MCF 10A (cell line): ENCODE results near the gene WIF1. TPM values are rescaled to one million over a fixed set of nuclear protein-coding genes. Genes with fewer than 3 reads are reported as not detected.
A peak's percentile ranks its signal among the peaks of the same experiment; 100 is the strongest.

Experiments used
- Bru-seq: library from RNA; stranded (reverse); fragments of 400-500 nt; gene quantifications from one replicate; lab custom pipeline; 2021; lab: Mats Ljungman, UMichigan
- BruChase-seq, 2 experiments: library from RNA; stranded (reverse); fragments of 400-500 nt; gene quantifications; one replicate each; lab custom pipeline; 2021; lab: Mats Ljungman, UMichigan
- BruUV-seq: library from RNA; stranded (reverse); fragments of 400-500 nt; replicated peaks from 2 replicates; lab custom pipeline; 2021; lab: Mats Ljungman, UMichigan
- CTCF ChIA-PET: fragments of 300-600 bp; sonication (Branson Sonifier 250); formaldehyde crosslinking; extraction: SDS; loops from one replicate; lab custom pipeline; 2021; ENCODE audit warnings: antibody characterized with exemption, inconsistent platforms; lab: Yijun Ruan, JAX
- POLR2A ChIA-PET: fragments of 300-600, 350-650 bp; sonication (Branson Sonifier 250); formaldehyde crosslinking; extraction: SDS; loops from one replicate; lab custom pipeline; 2020; ENCODE audit warnings: antibody characterized with exemption, inconsistent platforms; lab: Yijun Ruan, JAX
- DNase-seq: peaks from one replicate; pipeline ENCODE4 v3.0.0-alpha.2; 2018; ENCODE audit not compliant: unreplicated experiment
- H3K27ac Mint-ChIP-seq: one replicate; pipeline ENCODE4 v1.8.0; 2022; ENCODE audit warnings: mild to moderate bottlenecking, low read depth, mixed read lengths; ENCODE audit not compliant: unreplicated experiment
- H3K27me3 Mint-ChIP-seq: one replicate; pipeline ENCODE4 v1.8.0; 2022; ENCODE audit warnings: mixed read lengths; ENCODE audit not compliant: insufficient read depth, unreplicated experiment
- H3K36me3 Mint-ChIP-seq: one replicate; pipeline ENCODE4 v1.8.0; 2022; ENCODE audit warnings: mild to moderate bottlenecking, moderate library complexity, mixed read lengths; ENCODE audit not compliant: insufficient read depth, unreplicated experiment
- H3K4me1 Mint-ChIP-seq: one replicate; pipeline ENCODE4 v1.8.0; 2022; ENCODE audit warnings: mixed read lengths; ENCODE audit not compliant: insufficient read depth, unreplicated experiment
- H3K4me3 Mint-ChIP-seq: one replicate; pipeline ENCODE4 v1.8.0; 2022; ENCODE audit warnings: mild to moderate bottlenecking, moderate library complexity, mixed read lengths; ENCODE audit not compliant: unreplicated experiment
- H3K9me3 Mint-ChIP-seq: one replicate; pipeline ENCODE4 v1.8.0; 2022; ENCODE audit warnings: mixed read lengths; ENCODE audit not compliant: unreplicated experiment
- CTCF ChIP-seq: fragments of 200-600 bp; IDR thresholded peaks from one replicate; pipeline ENCODE4 v1.8.0; 2022; ENCODE audit warnings: antibody characterized with exemption, mild to moderate bottlenecking; ENCODE audit not compliant: unreplicated experiment
- intact Hi-C: fragments of 100-400 bp; cut with micrococcal nuclease; formaldehyde crosslinking; loops from 2 replicates; pipeline ENCODE4 v1.14.1; 2022
- long read RNA-seq: library from polyadenylated mRNA; stranded (forward); transcript quantifications from one replicate; pipeline ENCODE4 v2.0.0, GENCODE V29; 2022
- total RNA-seq: library from RNA; stranded (reverse); gene quantifications from 2 replicates; pipeline ENCODE4 v1.2.3, GENCODE V29; 2022

WIF1 gene, protein sequence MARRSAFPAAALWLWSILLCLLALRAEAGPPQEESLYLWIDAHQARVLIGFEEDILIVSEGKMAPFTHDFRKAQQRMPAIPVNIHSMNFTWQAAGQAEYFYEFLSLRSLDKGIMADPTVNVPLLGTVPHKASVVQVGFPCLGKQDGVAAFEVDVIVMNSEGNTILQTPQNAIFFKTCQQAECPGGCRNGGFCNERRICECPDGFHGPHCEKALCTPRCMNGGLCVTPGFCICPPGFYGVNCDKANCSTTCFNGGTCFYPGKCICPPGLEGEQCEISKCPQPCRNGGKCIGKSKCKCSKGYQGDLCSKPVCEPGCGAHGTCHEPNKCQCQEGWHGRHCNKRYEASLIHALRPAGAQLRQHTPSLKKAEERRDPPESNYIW
- total RNA-seq = not detected in 2 replicates
- percentile 3 among the genes with signal in this experiment for Bru-seq, nascent RNA
- percentile 5 among the genes with signal in this experiment for BruChase-seq, experiment 1, labeled RNA remaining after a 6-hour chase
- percentile 7 among the genes with signal in this experiment for BruChase-seq, experiment 2, labeled RNA remaining after a 2-hour chase
- long read RNA-seq = 0 reads

DNA sequence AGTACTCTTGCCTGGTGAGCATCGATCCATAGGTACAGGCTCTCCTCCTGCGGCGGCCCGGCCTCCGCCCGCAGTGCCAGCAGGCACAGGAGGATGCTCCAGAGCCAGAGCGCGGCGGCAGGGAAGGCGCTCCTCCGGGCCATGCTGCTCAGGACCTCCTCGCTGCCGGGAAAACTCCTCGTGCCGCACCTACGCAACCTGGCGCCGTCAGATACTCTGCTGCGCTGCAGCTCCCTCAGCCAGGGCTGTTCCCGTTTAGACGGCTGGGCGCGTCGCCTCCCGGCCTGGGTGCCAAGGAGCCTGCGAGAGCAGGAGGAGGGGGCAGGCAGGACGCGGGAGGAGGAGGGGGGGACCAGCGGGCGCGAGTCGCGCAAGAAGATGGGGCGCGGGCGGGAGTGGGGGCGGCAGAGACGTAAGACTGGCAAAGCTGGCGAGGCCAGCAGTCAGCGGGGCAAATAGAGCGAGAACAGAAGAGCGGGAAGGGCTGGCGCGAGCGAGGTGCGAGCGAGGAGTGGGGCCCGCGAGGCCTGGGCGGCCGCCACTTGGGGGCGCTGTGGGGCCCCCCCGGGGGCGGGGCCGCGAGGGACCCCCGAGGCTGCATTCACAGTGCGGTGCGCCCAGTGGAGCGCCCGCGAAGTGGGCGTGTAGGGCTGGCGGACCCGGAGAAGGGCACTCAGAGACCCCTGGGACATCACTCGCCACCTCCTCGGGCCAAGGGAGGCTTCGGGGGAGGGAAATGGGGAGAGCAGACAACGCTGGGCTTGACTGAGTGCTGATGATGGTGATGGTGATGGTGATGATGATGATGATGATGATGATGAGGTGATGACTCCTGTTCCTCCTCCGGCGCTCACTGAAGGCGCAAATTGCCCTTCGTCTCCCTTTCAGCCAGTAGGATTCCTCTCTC is at the start of gene WIF1:
Gene WIF1, minus strand, starts transcription at position 257 of the 907 bp plus-strand sequence. Its CDS starts 114 bp downstream, at position 143.
- no peak within 1 kb of the TSS for H3K27ac Mint-ChIP-seq

GRCh38 chr12:65170209-65170881 is 49.2 kb upstream of the WIF1 start:
- ChIA-PET POLR2A (interaction anchor here (0.9 to 4.5 kb wide), 18 partner anchors 10 to 999 kb away, joined by 3 to 58 read pairs (median 6); no protein-coding TSS in a partner anchor), CTCF (interaction anchor here (0.6 to 4.9 kb wide), 4 partner anchors 11 to 283 kb away, joined by 4 to 35 read pairs (median 5); no protein-coding TSS in a partner anchor)
- Mint-ChIP-seq H3K27me3 (no peaks in the 10 kb centered on the region), H3K36me3 (no peaks in the 10 kb centered on the region), H3K4me3 (peak overlapping the region; percentile 100), H3K27ac (peak overlapping the region; percentile 98), H3K9me3 (no peaks in the 10 kb centered on the region), H3K4me1 (peaks cover 11% of the 10 kb centered on the region)
- BruUV-seq = no TSS peak
- TF ChIP-seq CTCF = no peak
- intact Hi-C loops = loop anchor here (2.0 to 5.0 kb wide), 2 partner anchors 62 to 107 kb away; partner anchors contain the start of gene MSRB3
- peak; percentile 78 for DNase-seq

More for the DNA sequence above, at the start of gene WIF1:
- ChIA-PET CTCF (interaction anchor here (0.7 to 6.9 kb wide), 6 partner anchors 13 to 315 kb away, joined by 3 to 86 read pairs (median 4); no protein-coding TSS in a partner anchor), POLR2A (no interaction called here)
- Mint-ChIP-seq H3K9me3 (no peaks in the 10 kb centered on the region), H3K4me1 (no peaks in the 10 kb centered on the region), H3K36me3 (no peaks in the 10 kb centered on the region), H3K4me3 (no peak within 1 kb of the TSS), H3K27me3 (peaks cover 68% of the 10 kb centered on the region)
- intact Hi-C loops = loop anchor here (5.0 kb wide), 1 partner anchor 111 kb away; no protein-coding TSS in a partner anchor
- TF ChIP-seq CTCF = peak; percentile 43
- no peak for DNase-seq
- no TSS peak for BruUV-seq

GRCh38 chr12:65169320-65170208 is 48.5 kb upstream of the WIF1 start, which contains the start of gene LEMD3:
Gene LEMD3, plus strand, starts transcription at chr12:65169583. Its CDS starts 14 bp downstream, at chr12:65169597.
- peak; percentile 96 for DNase-seq
- intact Hi-C loops = loop anchor here (2.0 to 5.0 kb wide), 2 partner anchors 63 to 108 kb away; partner anchors contain the start of gene MSRB3
- peak within 1 kb of the TSS; percentile 98 for H3K27ac Mint-ChIP-seq
- H3K36me3 Mint-ChIP-seq = no peaks in the 10 kb centered on the region
- H3K9me3 Mint-ChIP-seq = no peaks in the 10 kb centered on the region
- no peaks in the 10 kb centered on the region for H3K27me3 Mint-ChIP-seq
- ChIA-PET CTCF (interaction anchor here (0.6 to 4.9 kb wide), 11 partner anchors 10 to 385 kb away, joined by 3 to 35 read pairs (median 3); no protein-coding TSS in a partner anchor), POLR2A (interaction anchor here (0.6 to 4.5 kb wide), 34 partner anchors 9 to 999 kb away, joined by 3 to 58 read pairs (median 4); partner anchors contain the start of gene GNS)
- BruUV-seq = no TSS peak
- H3K4me3 Mint-ChIP-seq = peak within 1 kb of the TSS; percentile 100
- peaks cover 11% of the 10 kb centered on the region for H3K4me1 Mint-ChIP-seq
- no peak for TF ChIP-seq CTCF
